ENCODE measurements around the gene PCDHB7.
"Not testable (repeated sequence)": the region's sequence is repeated elsewhere in the genome, so short reads cannot be mapped to it uniquely, and the experiment has no call there.

PCDHB7 gene

GRCh38 chr5:141172381-141173204, at the start of gene PCDHB7:
TSS of gene PCDHB7 (plus strand) at chr5:141172644. CDS start at chr5:141172836, 192 bp downstream.
- peak; percentile 49 for DNase-seq

- DNase-seq: not testable (repeated sequence)
Observed at GRCh38 chr5:141123396-141124135, 48.9 kb upstream of the PCDHB7 start.

GRCh38 chr5:141127305-141127704, 45.1 kb upstream of the PCDHB7 start:
- DNase-seq: no peak

GRCh38 chr5:141135030-141135717, 37.3 kb upstream of the PCDHB7 start, which contains the start of gene PCDHB5:
TSS of gene PCDHB5 (plus strand) at chr5:141135206. CDS start at chr5:141135435, 229 bp downstream.
- peak; percentile 37 for DNase-seq

GRCh38 chr5:141135718-141136266, 36.7 kb upstream of the PCDHB7 start:
- DNase-seq: no peak

- not testable (repeated sequence) for DNase-seq
Observed at GRCh38 chr5:141137346-141137745, 35.1 kb upstream of the PCDHB7 start.

GRCh38 chr5:141149812-141150211, 22.6 kb upstream of the PCDHB7 start, which contains the start of gene PCDHB6:
TSS of gene PCDHB6 (plus strand) at chr5:141150057. CDS start at chr5:141150258, 201 bp downstream.
- DNase-seq: peak; percentile 9

GRCh38 chr5:141150224-141150992, 22.0 kb upstream of the PCDHB7 start:
- DNase-seq: no peak

GRCh38 chr5:141150993-141151325, 21.5 kb upstream of the PCDHB7 start:
- DNase-seq: no peak

GRCh38 chr5:141151632-141152031, 20.8 kb upstream of the PCDHB7 start:
- DNase-seq: not testable (repeated sequence)

- DNase-seq: not testable (repeated sequence)
Observed at GRCh38 chr5:141152096-141152495, 20.3 kb upstream of the PCDHB7 start.

- no peak for DNase-seq
Observed at GRCh38 chr5:141155540-141156374, 16.7 kb upstream of the PCDHB7 start.

GRCh38 chr5:141157356-141157755, 15.1 kb upstream of the PCDHB7 start:
- not testable (repeated sequence) for DNase-seq

- not testable (repeated sequence) for DNase-seq
Observed at GRCh38 chr5:141157901-141158300, 14.5 kb upstream of the PCDHB7 start.

GRCh38 chr5:141174291-141175104, 2.1 kb downstream of the PCDHB7 start:
- not testable (repeated sequence) for DNase-seq

- no peak for DNase-seq
Observed at GRCh38 chr5:141175933-141176332, 3.5 kb downstream of the PCDHB7 start.

- DNase-seq: not testable (repeated sequence)
Observed at GRCh38 chr5:141177577-141178191, 5.2 kb downstream of the PCDHB7 start, which contains the start of gene PCDHB8. TSS of gene PCDHB8 (plus strand) at chr5:141177790. CDS start at chr5:141178035, 245 bp downstream.

GRCh38 chr5:141179371-141179770, 6.9 kb downstream of the PCDHB7 start:
- not testable (repeated sequence) for DNase-seq

GRCh38 chr5:141179876-141180275, 7.4 kb downstream of the PCDHB7 start:
- not testable (repeated sequence) for DNase-seq

Data from RPMI8226 (cell line).